ENCODE data around the gene C11orf21. TPM values are rescaled to one million over a fixed set of nuclear protein-coding genes. Genes with fewer than 3 reads are reported as not detected.

The C11orf21 gene
- polyA plus RNA-seq, 1 donor: 22.7 TPM

DNA sequence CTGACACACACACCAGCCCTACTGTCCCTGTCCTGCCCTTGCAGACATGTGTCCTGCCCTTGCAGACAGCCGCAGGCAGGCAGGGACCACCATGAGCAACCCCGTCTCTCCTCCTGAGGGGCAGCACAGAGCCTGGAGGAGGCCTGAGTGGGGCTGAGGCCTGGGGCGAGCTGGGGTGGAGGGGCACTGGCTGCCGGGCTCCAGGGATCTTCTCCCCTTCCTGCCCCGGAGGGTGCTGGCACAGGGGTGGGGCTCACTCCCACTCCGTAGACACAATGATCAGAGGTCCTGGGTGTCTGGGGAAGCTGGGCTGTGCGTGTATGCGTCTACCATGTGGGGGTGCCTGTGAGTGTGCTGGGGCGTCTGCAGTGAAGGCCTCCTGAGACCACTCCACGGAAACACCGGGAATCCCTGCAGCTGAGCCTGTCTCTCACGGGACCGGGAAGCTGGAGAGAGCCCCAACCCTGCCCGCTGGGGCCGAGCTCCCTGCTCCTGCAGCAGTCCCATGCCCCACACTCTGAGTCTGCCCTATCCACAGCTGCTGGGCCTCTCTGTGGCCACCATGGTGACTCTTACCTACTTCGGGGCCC is 683 bp upstream of the C11orf21 start:
- Histone ChIP-seq H3K27ac (ENCODE audit: low read length) (peak overlapping the region; percentile 74), H3K27me3 (ENCODE audit: control insufficient read depth, insufficient read depth, low read length) (no peaks in the 10 kb centered on the region), H3K4me1 (ENCODE audit: control insufficient read depth, insufficient read depth, low read length) (peaks cover 74% of the 10 kb centered on the region), H3K4me3 (ENCODE audit: low read length) (no peak overlapping the region), H3K36me3 (ENCODE audit: control insufficient read depth, insufficient read depth, low read length) (no peaks in the 10 kb centered on the region), H3K9me3 (ENCODE audit: control insufficient read depth, low read depth, low read length) (peaks cover 6% of the 10 kb centered on the region)
- DNase-seq: no peak
- no CpG with 5 or more reads among the region's 16 CpGs for WGBS (ENCODE audit: insufficient coverage, low lambda C conversion rate)

DNA sequence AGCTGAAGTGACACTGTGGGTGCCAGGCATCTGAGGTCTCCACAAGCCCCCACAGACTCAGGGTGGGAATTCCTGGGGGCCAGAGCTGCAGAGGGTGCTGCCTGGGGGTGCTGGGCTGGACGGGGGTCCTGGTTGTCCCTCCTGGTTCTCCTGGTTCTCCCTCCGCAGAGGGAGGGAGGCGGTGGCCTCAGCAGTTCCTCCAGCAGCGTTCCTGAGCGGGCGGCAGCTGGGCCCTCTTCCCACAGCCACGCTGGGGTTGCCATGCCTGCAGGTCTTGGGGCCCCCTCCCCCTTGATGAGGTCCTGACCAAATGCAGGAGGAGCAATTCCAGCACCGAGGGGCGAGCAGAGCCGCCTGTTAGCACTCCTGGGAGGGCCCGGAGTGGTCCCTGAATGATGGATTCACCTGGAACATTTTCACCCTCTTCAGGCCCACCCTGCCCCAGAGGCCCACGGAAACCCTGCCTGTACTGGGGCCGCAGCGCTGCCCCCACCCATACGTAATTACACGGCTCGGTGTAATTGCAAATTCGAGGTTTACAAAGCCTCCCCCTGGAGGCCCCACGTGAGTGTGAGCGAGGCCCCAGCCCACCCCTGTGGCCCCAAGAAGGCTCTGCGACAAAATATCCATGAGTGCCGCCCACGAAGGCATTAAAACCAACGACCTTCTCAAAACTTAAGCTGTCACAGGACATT is 635 bp downstream of the C11orf21 start:
- peak in 1 of 2 donors; percentile 5 for DNase-seq
- H3K27me3 ChIP-seq (ENCODE audit: control insufficient read depth, insufficient read depth, low read length): no peaks in the 10 kb centered on the region
- peaks cover 6% of the 10 kb centered on the region for H3K9me3 ChIP-seq (ENCODE audit: control insufficient read depth, low read depth, low read length)
- 40% methylated on average over 1 of the region's 24 CpGs for WGBS (ENCODE audit: insufficient coverage, low lambda C conversion rate)
- H3K36me3 ChIP-seq (ENCODE audit: control insufficient read depth, insufficient read depth, low read length): no peaks in the 10 kb centered on the region
- H3K4me3 ChIP-seq (ENCODE audit: low read length): no peak overlapping the region
- H3K4me1 ChIP-seq (ENCODE audit: control insufficient read depth, insufficient read depth, low read length): peaks cover 69% of the 10 kb centered on the region
- H3K27ac ChIP-seq (ENCODE audit: low read length): no peak overlapping the region

DNA sequence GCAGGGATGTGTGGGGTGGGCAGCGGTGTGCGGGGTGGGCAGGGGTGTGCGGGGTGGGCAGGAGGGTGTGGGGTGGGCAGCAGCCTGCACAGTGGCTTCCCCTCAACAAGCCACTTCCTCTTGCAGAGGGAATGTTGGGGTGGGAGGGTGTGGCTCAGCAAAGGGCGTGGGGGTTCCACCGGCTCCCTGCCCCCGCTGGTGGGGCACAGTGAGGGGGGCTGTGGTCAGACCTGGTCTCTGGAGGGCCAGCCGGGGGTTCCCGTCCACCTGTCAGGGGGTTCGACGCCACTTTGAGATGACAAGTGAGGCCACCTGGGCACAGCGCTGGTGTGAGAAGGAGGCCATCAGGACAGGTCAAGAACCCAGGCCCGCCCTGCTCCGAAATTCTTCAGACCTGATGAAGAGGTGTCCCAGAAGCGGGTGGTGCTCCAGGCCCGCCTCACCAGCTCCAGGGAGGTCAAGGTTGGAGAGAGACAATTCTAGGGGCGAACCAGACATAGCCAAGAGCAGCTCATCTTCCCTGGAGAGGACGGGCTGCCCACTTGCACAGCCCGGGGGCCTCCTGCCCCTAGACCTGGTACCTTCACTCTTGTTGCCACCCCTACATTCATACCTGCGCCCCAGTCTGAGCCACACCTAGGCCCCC is 1.3 kb downstream of the C11orf21 start:
- Histone ChIP-seq H3K27ac (ENCODE audit: low read length) (no peak overlapping the region), H3K36me3 (ENCODE audit: control insufficient read depth, insufficient read depth, low read length) (no peaks in the 10 kb centered on the region), H3K4me1 (ENCODE audit: control insufficient read depth, insufficient read depth, low read length) (peaks cover 65% of the 10 kb centered on the region), H3K9me3 (ENCODE audit: control insufficient read depth, low read depth, low read length) (peaks cover 6% of the 10 kb centered on the region), H3K4me3 (ENCODE audit: low read length) (no peak overlapping the region), H3K27me3 (ENCODE audit: control insufficient read depth, insufficient read depth, low read length) (no peaks in the 10 kb centered on the region)
- no CpG with 5 or more reads among the region's 19 CpGs for WGBS (ENCODE audit: insufficient coverage, low lambda C conversion rate)
- no peak for DNase-seq

DNA sequence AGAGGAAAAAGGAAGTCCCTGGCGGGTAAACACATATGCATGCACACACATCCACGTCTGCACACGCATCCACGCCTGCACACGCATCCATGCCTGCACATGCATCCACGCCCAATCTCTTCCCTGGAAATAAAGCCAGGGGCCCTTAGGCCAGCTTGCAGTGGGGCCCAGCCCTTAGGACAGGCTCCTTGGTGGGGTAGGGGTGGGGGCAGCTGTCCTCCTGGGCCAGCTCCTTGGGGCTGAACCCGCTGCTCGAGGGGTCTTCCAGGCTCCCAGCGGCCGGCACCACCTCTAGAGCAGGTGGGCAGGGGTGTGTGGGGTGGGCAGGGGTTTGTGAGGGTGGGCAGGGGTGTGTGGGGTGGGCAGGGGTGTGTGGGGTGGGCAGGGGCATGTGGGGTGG is 1.9 kb downstream of the C11orf21 start:
- H3K27ac ChIP-seq (ENCODE audit: low read length): peak overlapping the region; percentile 55
- peaks cover 6% of the 10 kb centered on the region for H3K9me3 ChIP-seq (ENCODE audit: control insufficient read depth, low read depth, low read length)
- no peak overlapping the region for H3K4me3 ChIP-seq (ENCODE audit: low read length)
- DNase-seq: no peak
- WGBS (ENCODE audit: insufficient coverage, low lambda C conversion rate): no CpG with 5 or more reads among the region's 10 CpGs
- no peaks in the 10 kb centered on the region for H3K27me3 ChIP-seq (ENCODE audit: control insufficient read depth, insufficient read depth, low read length)
- H3K36me3 ChIP-seq (ENCODE audit: control insufficient read depth, insufficient read depth, low read length): no peaks in the 10 kb centered on the region
- H3K4me1 ChIP-seq (ENCODE audit: control insufficient read depth, insufficient read depth, low read length): peaks cover 58% of the 10 kb centered on the region

DNA sequence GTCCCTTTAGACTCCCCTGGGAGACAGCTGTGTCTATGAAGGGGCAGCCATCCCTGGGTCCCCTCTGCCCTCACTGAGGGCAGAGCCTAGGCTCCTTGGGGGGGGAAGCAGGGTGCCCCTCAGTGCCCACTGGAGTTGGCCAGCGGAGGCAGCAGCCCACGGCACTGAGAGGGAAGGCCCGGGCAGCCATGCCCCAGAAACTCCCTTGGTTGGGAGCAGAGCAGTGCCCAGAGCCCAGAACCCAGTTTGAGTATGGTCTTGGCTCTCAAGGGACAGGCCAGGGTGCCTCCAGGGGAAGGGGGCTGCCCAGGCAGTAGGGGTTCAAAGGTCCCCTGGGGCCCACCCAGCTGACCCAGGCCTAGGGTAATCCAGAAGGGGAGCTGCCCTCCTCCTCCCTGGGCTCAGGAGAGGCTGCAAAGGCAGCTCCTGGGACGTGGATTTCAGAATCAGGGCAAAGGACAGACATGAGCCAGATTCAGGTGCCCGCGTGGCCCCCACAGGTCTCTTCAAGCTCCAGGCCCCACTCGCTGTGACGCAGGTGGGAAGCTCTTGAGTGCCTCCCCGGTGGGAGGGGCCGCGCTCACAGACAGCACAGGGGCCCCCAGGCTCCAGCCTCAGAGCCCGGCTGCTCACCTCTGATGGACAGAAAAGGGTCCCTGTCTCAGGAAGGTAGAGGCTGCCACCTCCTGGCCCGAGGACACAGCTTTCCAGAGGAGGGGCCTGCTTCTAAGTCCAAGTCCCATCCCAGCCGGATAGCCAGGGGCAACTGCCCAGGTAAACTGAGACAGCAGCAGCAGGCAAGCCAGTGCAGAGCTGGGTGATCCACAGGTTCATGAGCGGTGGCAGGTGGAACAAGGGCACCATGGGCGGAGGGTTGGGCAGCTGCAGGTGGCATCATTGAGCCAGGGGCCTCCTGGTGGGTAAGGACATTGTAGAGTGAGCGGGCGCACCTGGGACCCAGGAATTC is 2.6 kb downstream of the C11orf21 start:
- WGBS (ENCODE audit: insufficient coverage, low lambda C conversion rate): no CpG with 5 or more reads among the region's 18 CpGs

DNA sequence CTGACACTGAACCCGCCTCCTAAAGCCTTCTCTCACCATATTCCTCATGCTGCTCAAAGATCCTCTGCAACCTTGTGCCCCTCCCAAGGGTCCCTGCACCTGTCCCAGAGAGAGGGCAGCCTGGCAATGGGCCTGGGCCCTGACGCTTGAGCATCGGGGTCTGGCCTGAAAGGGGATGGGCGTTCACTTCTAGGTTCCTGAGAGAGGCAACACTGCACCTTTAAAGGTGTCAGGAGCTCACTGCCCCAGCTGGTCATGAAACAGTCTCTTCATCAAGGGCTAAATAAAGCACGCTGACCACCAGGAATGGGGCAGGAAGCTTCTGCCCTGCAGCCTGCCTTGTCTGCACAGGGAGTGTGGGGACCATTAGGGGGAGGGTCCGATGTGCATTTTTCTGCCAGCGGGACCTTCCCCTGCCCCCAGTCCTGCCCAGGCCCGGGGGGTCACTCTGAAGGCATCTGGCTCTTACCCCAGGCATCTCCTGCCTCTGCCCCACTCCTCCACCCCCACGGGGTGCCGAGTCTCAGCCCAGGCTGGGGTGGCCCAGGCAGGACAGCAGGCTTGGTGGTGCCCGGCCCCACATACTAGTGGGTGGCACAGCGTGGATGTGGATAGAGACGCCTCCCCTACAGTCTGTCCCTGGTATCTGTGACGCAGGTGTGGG is 3.5 kb downstream of the C11orf21 start:
- Histone ChIP-seq H3K4me1 (ENCODE audit: control insufficient read depth, insufficient read depth, low read length) (peaks cover 44% of the 10 kb centered on the region), H3K27me3 (ENCODE audit: control insufficient read depth, insufficient read depth, low read length) (no peaks in the 10 kb centered on the region), H3K36me3 (ENCODE audit: control insufficient read depth, insufficient read depth, low read length) (no peaks in the 10 kb centered on the region), H3K27ac (ENCODE audit: low read length) (no peak overlapping the region), H3K4me3 (ENCODE audit: low read length) (no peak overlapping the region), H3K9me3 (ENCODE audit: control insufficient read depth, low read depth, low read length) (peaks cover 6% of the 10 kb centered on the region)
- DNase-seq: no peak
- no CpG with 5 or more reads among the region's 14 CpGs for WGBS (ENCODE audit: insufficient coverage, low lambda C conversion rate)

More for the DNA sequence above, 2.6 kb downstream of the C11orf21 start:
- H3K9me3 ChIP-seq (ENCODE audit: control insufficient read depth, low read depth, low read length): peaks cover 6% of the 10 kb centered on the region
- peak; percentile 48 to 80 for DNase-seq
- peaks cover 52% of the 10 kb centered on the region for H3K4me1 ChIP-seq (ENCODE audit: control insufficient read depth, insufficient read depth, low read length)
- H3K36me3 ChIP-seq (ENCODE audit: control insufficient read depth, insufficient read depth, low read length): no peaks in the 10 kb centered on the region
- H3K27ac ChIP-seq (ENCODE audit: low read length): peak overlapping the region; percentile 55
- H3K4me3 ChIP-seq (ENCODE audit: low read length): no peak overlapping the region
- H3K27me3 ChIP-seq (ENCODE audit: control insufficient read depth, insufficient read depth, low read length): no peaks in the 10 kb centered on the region

DNA sequence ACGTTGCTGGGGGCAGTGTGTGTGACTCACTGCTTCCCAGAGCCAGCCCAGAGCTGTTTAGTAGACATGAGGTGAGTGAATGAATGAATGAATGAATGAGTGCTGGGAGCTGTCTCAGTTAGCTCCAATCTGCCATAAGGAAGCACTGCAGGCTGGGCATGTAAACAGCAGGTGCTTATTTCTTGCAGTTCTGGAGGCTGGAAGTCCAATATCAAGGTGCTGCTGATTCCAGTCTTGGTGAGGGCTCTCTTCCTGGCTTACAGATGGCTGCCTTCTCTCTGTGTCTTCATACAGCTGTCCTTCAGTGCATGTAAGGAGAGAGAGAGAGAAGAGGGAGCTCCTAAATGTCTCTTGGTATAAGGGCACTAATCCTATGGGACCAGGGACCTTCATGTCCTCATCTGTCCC is 4.1 kb downstream of the C11orf21 start:
- no peaks in the 10 kb centered on the region for H3K27me3 ChIP-seq (ENCODE audit: control insufficient read depth, insufficient read depth, low read length)
- H3K9me3 ChIP-seq (ENCODE audit: control insufficient read depth, low read depth, low read length): peaks cover under 1% of the 10 kb centered on the region
- whole genome bisulfite sequencing (ENCODE audit: insufficient coverage, low lambda C conversion rate): no CpG with 5 or more reads among the region's 1 CpG
- H3K4me1 ChIP-seq (ENCODE audit: control insufficient read depth, insufficient read depth, low read length): peaks cover 37% of the 10 kb centered on the region
- no peaks in the 10 kb centered on the region for H3K36me3 ChIP-seq (ENCODE audit: control insufficient read depth, insufficient read depth, low read length)
- no peak for DNase-seq
- H3K27ac ChIP-seq (ENCODE audit: low read length): no peak overlapping the region
- H3K4me3 ChIP-seq (ENCODE audit: low read length): no peak overlapping the region

DNA sequence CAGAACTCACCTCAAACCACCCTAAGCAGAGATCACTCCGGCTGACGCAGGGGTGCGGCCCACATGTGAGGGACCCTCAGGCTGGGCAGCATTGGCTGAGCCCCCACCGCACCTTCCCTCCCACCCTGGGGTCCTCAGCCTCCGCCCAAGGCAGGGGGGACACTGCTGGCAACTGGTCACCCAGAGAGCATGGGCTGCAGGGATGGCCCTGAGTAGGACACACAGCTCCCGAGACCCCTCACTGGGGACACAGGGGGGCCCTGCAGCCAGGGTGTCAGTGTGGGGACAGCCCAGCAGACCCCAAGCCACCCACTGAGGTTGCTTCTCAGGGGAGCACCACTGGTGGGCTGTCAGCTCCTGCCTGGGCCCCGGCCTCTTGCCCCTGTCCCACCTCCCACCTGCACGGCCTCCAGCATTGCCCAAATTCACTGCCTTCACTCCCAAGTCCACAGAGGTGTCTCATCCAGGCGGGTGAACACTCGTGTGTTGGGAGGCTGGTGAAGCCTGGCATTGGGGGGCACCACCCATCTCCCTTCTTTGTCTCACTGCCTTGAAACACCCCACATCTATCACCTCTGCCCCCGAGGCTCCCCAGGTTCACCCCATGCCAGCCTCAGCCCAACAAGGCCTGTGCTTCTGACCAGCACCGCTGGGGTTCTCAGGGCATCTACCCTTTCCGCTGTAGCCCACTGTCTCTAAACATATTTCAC is 4.7 kb downstream of the C11orf21 start:
- no CpG with 5 or more reads among the region's 13 CpGs for WGBS (ENCODE audit: insufficient coverage, low lambda C conversion rate)
- H3K4me3 ChIP-seq (ENCODE audit: low read length): no peak overlapping the region
- no peaks in the 10 kb centered on the region for H3K9me3 ChIP-seq (ENCODE audit: control insufficient read depth, low read depth, low read length)
- H3K36me3 ChIP-seq (ENCODE audit: control insufficient read depth, insufficient read depth, low read length): no peaks in the 10 kb centered on the region
- no peak overlapping the region for H3K27ac ChIP-seq (ENCODE audit: low read length)
- DNase-seq: no peak
- peaks cover 32% of the 10 kb centered on the region for H3K4me1 ChIP-seq (ENCODE audit: control insufficient read depth, insufficient read depth, low read length)
- no peaks in the 10 kb centered on the region for H3K27me3 ChIP-seq (ENCODE audit: control insufficient read depth, insufficient read depth, low read length)

All from large intestine (tissue), 3 donors.